ENCODE data around the gene FGF14. TPM values are rescaled to one million over a fixed set of nuclear protein-coding genes. Genes with fewer than 3 reads are reported as not detected.

The FGF14 gene
- total RNA-seq, 4 donors from 2014 or later, result 0.08 to 1.4 (median 0.22) TPM

DNA sequence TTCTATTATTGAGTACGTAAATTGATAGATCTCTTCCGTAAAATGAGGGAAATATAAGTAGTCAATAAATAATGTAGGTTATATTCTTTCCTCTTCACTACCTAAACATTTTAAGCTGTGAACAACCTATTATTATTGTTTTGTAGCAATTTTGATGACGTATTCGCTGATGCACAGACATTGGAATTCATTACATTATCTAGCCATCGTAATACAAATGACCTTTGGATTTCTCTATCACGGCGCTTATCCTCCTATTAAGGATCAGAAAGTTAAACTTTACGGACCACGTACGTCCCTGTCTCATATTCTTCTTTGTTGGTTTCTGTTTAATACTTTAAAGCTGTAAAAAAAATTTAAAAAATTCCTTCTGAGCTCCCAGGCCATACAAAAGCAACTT is 684.5 kb downstream of the FGF14 start:
- Histone ChIP-seq H3K27me3 (no peaks in the 10 kb centered on the region), H3K4me3 (no peak overlapping the region), H3K4me1 (no peaks in the 10 kb centered on the region), H3K36me3 (no peaks in the 10 kb centered on the region), H3K9me3 (no peaks in the 10 kb centered on the region), H3K27ac (no peak overlapping the region)
- WGBS, result 92% methylated on average over 10 of the region's 10 CpGs
- TF ChIP-seq POLR2A (IDR thresholded peaks at IDR 0.05), result no peak
- no peak for TF ChIP-seq EP300 (IDR thresholded peaks at IDR 0.05)
- TF ChIP-seq POLR2AphosphoS5 (IDR thresholded peaks at IDR 0.05), result no peak
- TF ChIP-seq CTCF (IDR thresholded peaks at IDR 0.05), result no peak
- DNase-seq (ENCODE audit: low spot score in 2 of 2), result no peak

- Histone ChIP-seq H3K9me3 (no peaks in the 10 kb centered on the region), H3K27me3 (no peaks in the 10 kb centered on the region), H3K4me3 (no peak overlapping the region), H3K36me3 (no peaks in the 10 kb centered on the region), H3K27ac (no peak overlapping the region), H3K4me1 (no peaks in the 10 kb centered on the region)
- WGBS, result 93% methylated on average over 3 of the region's 3 CpGs
- no peak for DNase-seq (ENCODE audit: low spot score in 2 of 2)
- no peak for TF ChIP-seq EP300 (IDR thresholded peaks at IDR 0.05)
- no peak for TF ChIP-seq POLR2A (IDR thresholded peaks at IDR 0.05)
- no peak for TF ChIP-seq CTCF (IDR thresholded peaks at IDR 0.05)
- no peak for TF ChIP-seq POLR2AphosphoS5 (IDR thresholded peaks at IDR 0.05)
Measured at GRCh38 chr13:101714195-101714594, 687.7 kb downstream of the FGF14 start.

- DNase-seq (ENCODE audit: low spot score in 2 of 2), result no peak
- TF ChIP-seq POLR2AphosphoS5 (IDR thresholded peaks at IDR 0.05) (no peak), EP300 (IDR thresholded peaks at IDR 0.05) (no peak), CTCF (IDR thresholded peaks at IDR 0.05) (no peak)
- no peaks in the 10 kb centered on the region for H3K9me3 ChIP-seq
- no peak overlapping the region for H3K27ac ChIP-seq
- H3K4me3 ChIP-seq, result no peak overlapping the region
- no peaks in the 10 kb centered on the region for H3K27me3 ChIP-seq
- WGBS, result 88% methylated on average over 2 of the region's 2 CpGs
- no peaks in the 10 kb centered on the region for H3K36me3 ChIP-seq
- H3K4me1 ChIP-seq, result no peaks in the 10 kb centered on the region
Measured at GRCh38 chr13:101712026-101712348, 689.9 kb downstream of the FGF14 start.

DNA sequence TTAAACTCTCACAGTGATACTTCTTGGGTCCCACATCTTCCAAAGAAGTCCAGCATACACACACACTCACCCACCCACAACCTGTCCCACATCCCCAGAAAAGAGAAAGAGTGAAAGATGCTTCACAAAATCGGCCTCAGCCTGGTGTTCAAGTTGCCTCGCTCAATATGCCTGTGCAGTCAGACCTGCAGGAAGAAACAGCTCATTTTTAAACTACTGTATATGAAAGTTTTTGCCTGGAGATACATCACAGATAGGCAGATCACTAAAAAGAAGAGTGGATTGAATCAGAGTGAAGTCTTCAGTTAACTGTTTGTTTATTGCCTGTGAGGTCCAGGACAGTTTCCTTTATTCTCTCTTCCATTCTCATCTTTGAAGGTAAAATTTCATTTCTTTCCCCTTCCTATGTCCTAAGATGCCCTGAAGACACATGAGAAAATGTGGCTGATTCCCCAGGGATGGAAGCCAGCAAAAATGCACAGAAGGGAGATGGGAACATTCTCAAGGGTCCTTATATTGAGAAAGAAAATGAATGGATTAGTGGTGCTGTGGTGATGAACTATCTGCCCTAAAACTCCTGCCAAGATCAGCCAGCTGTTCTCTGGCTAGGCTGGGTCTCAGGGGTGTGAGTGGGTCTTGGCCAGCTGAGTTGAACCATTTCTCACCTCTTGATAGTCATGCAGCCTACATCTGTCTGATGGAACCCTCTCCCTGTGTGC is 690.4 kb downstream of the FGF14 start:
- DNase-seq (ENCODE audit: low spot score in 2 of 2), result no peak
- TF ChIP-seq EP300 (IDR thresholded peaks at IDR 0.05) (no peak), CTCF (IDR thresholded peaks at IDR 0.05) (no peak), POLR2AphosphoS5 (IDR thresholded peaks at IDR 0.05) (no peak)
- WGBS, result 84% methylated on average over 2 of the region's 2 CpGs
- H3K4me3 ChIP-seq, result no peak overlapping the region
- no peak overlapping the region for H3K27ac ChIP-seq
- no peaks in the 10 kb centered on the region for H3K4me1 ChIP-seq
- H3K27me3 ChIP-seq, result no peaks in the 10 kb centered on the region
- no peaks in the 10 kb centered on the region for H3K36me3 ChIP-seq
- H3K9me3 ChIP-seq, result no peaks in the 10 kb centered on the region

GRCh38 chr13:101709952-101710351 is 691.9 kb downstream of the FGF14 start:
- H3K36me3 ChIP-seq, result no peaks in the 10 kb centered on the region
- H3K4me3 ChIP-seq, result no peak overlapping the region
- H3K9me3 ChIP-seq, result no peaks in the 10 kb centered on the region
- WGBS, result 89% methylated on average over 6 of the region's 6 CpGs
- TF ChIP-seq POLR2AphosphoS5 (IDR thresholded peaks at IDR 0.05) (no peak), EP300 (IDR thresholded peaks at IDR 0.05) (no peak), POLR2A (IDR thresholded peaks at IDR 0.05) (no peak), CTCF (IDR thresholded peaks at IDR 0.05) (no peak)
- no peak for DNase-seq (ENCODE audit: low spot score in 2 of 2)
- no peaks in the 10 kb centered on the region for H3K4me1 ChIP-seq
- no peaks in the 10 kb centered on the region for H3K27me3 ChIP-seq
- H3K27ac ChIP-seq, result no peak overlapping the region
